ENCODE results near the gene IGF2BP2. TPM values are rescaled to one million over a fixed set of nuclear protein-coding genes. Genes with fewer than 3 reads are reported as not detected.

IGF2BP2 gene
- total RNA-seq, 2 donors from 2014 or later: 0.99 to 8.8 TPM

GRCh38 chr3:185744997-185745843 is 79.6 kb downstream of the IGF2BP2 start:
- ATAC-seq (no peak), DNase-seq (no peak)
- Mint-ChIP-seq H3K27ac (no peak overlapping the region), H3K27me3 (peaks cover 47% of the 10 kb centered on the region), H3K4me1 (peaks cover 4% of the 10 kb centered on the region), H3K4me3 (no peak overlapping the region), H3K36me3 (ENCODE audit: low read depth) (no peaks in the 10 kb centered on the region)
- H3K9me3 ChIP-seq (ENCODE audit: control insufficient read depth, low read length, poor library complexity, severe bottlenecking): no peaks in the 10 kb centered on the region

- peaks cover 37% of the 10 kb centered on the region for H3K27me3 Mint-ChIP-seq
- no peak overlapping the region for H3K27ac Mint-ChIP-seq
- DNase-seq: no peak
- no peak for ATAC-seq
- H3K9me3 ChIP-seq (ENCODE audit: control insufficient read depth, low read length, poor library complexity, severe bottlenecking): no peaks in the 10 kb centered on the region
- H3K4me1 Mint-ChIP-seq: peaks cover 4% of the 10 kb centered on the region
- no peaks in the 10 kb centered on the region for H3K36me3 Mint-ChIP-seq (ENCODE audit: low read depth)
- H3K4me3 Mint-ChIP-seq: no peak overlapping the region
Observed at GRCh38 chr3:185741586-185741985, 83.3 kb downstream of the IGF2BP2 start.

GRCh38 chr3:185740133-185740532 is 84.7 kb downstream of the IGF2BP2 start:
- no peak overlapping the region for H3K4me3 Mint-ChIP-seq
- no peak for DNase-seq
- H3K27me3 Mint-ChIP-seq: peaks cover 22% of the 10 kb centered on the region
- no peak for ATAC-seq
- H3K4me1 Mint-ChIP-seq: no peaks in the 10 kb centered on the region
- H3K27ac Mint-ChIP-seq: no peak overlapping the region
- no peaks in the 10 kb centered on the region for H3K9me3 ChIP-seq (ENCODE audit: control insufficient read depth, low read length, poor library complexity, severe bottlenecking)
- no peaks in the 10 kb centered on the region for H3K36me3 Mint-ChIP-seq (ENCODE audit: low read depth)

GRCh38 chr3:185739264-185739701 is 85.6 kb downstream of the IGF2BP2 start:
- no peak overlapping the region for H3K27ac Mint-ChIP-seq
- no peak overlapping the region for H3K4me3 Mint-ChIP-seq
- H3K9me3 ChIP-seq (ENCODE audit: control insufficient read depth, low read length, poor library complexity, severe bottlenecking): no peaks in the 10 kb centered on the region
- H3K27me3 Mint-ChIP-seq: peaks cover 20% of the 10 kb centered on the region
- no peak for DNase-seq
- H3K4me1 Mint-ChIP-seq: no peaks in the 10 kb centered on the region
- no peak for ATAC-seq
- H3K36me3 Mint-ChIP-seq (ENCODE audit: low read depth): no peaks in the 10 kb centered on the region

GRCh38 chr3:185737740-185738680 is 86.8 kb downstream of the IGF2BP2 start:
- peaks cover 2% of the 10 kb centered on the region for H3K4me1 Mint-ChIP-seq
- peaks cover 23% of the 10 kb centered on the region for H3K27me3 Mint-ChIP-seq
- no peak overlapping the region for H3K27ac Mint-ChIP-seq
- H3K4me3 Mint-ChIP-seq: no peak overlapping the region
- DNase-seq (no peak), ATAC-seq (no peak)
- H3K9me3 ChIP-seq (ENCODE audit: control insufficient read depth, low read length, poor library complexity, severe bottlenecking): no peaks in the 10 kb centered on the region
- no peaks in the 10 kb centered on the region for H3K36me3 Mint-ChIP-seq (ENCODE audit: low read depth)

GRCh38 chr3:185737020-185737419 is 87.8 kb downstream of the IGF2BP2 start:
- ATAC-seq: no peak
- H3K4me1 Mint-ChIP-seq: peaks cover 2% of the 10 kb centered on the region
- no peak overlapping the region for H3K4me3 Mint-ChIP-seq
- peaks cover 26% of the 10 kb centered on the region for H3K27me3 Mint-ChIP-seq
- H3K9me3 ChIP-seq (ENCODE audit: control insufficient read depth, low read length, poor library complexity, severe bottlenecking): no peaks in the 10 kb centered on the region
- no peak for DNase-seq
- no peaks in the 10 kb centered on the region for H3K36me3 Mint-ChIP-seq (ENCODE audit: low read depth)
- H3K27ac Mint-ChIP-seq: peak overlapping the region; percentile 8

- ATAC-seq (no peak), DNase-seq (no peak)
- Mint-ChIP-seq H3K4me3 (no peak overlapping the region), H3K27ac (no peak overlapping the region), H3K36me3 (ENCODE audit: low read depth) (no peaks in the 10 kb centered on the region), H3K27me3 (peaks cover 23% of the 10 kb centered on the region), H3K4me1 (peaks cover 2% of the 10 kb centered on the region)
- no peaks in the 10 kb centered on the region for H3K9me3 ChIP-seq (ENCODE audit: control insufficient read depth, low read length, poor library complexity, severe bottlenecking)
Observed at GRCh38 chr3:185734725-185735096, 90.1 kb downstream of the IGF2BP2 start.

- ATAC-seq (no peak), DNase-seq (no peak)
- Mint-ChIP-seq H3K4me3 (no peak overlapping the region), H3K27ac (no peak overlapping the region), H3K27me3 (peaks cover 23% of the 10 kb centered on the region), H3K36me3 (ENCODE audit: low read depth) (no peaks in the 10 kb centered on the region), H3K4me1 (peaks cover 2% of the 10 kb centered on the region)
- no peaks in the 10 kb centered on the region for H3K9me3 ChIP-seq (ENCODE audit: control insufficient read depth, low read length, poor library complexity, severe bottlenecking)
Observed at GRCh38 chr3:185733980-185734724, 90.7 kb downstream of the IGF2BP2 start.

GRCh38 chr3:185732782-185733181 is 92.1 kb downstream of the IGF2BP2 start:
- ATAC-seq (no peak), DNase-seq (no peak)
- no peaks in the 10 kb centered on the region for H3K9me3 ChIP-seq (ENCODE audit: control insufficient read depth, low read length, poor library complexity, severe bottlenecking)
- H3K4me3 Mint-ChIP-seq: no peak overlapping the region
- peaks cover 2% of the 10 kb centered on the region for H3K4me1 Mint-ChIP-seq
- peaks cover 30% of the 10 kb centered on the region for H3K27me3 Mint-ChIP-seq
- H3K36me3 Mint-ChIP-seq (ENCODE audit: low read depth): no peaks in the 10 kb centered on the region
- H3K27ac Mint-ChIP-seq: no peak overlapping the region

- H3K36me3 Mint-ChIP-seq (ENCODE audit: low read depth): no peaks in the 10 kb centered on the region
- peaks cover 32% of the 10 kb centered on the region for H3K27me3 Mint-ChIP-seq
- ATAC-seq (no peak), DNase-seq (no peak)
- H3K9me3 ChIP-seq (ENCODE audit: control insufficient read depth, low read length, poor library complexity, severe bottlenecking): no peaks in the 10 kb centered on the region
- no peak overlapping the region for H3K4me3 Mint-ChIP-seq
- H3K4me1 Mint-ChIP-seq: peaks cover 2% of the 10 kb centered on the region
- no peak overlapping the region for H3K27ac Mint-ChIP-seq
Observed at GRCh38 chr3:185730550-185730949, 94.3 kb downstream of the IGF2BP2 start.

GRCh38 chr3:185729337-185730055 is 95.3 kb downstream of the IGF2BP2 start:
- no peaks in the 10 kb centered on the region for H3K36me3 Mint-ChIP-seq (ENCODE audit: low read depth)
- peaks cover 2% of the 10 kb centered on the region for H3K4me1 Mint-ChIP-seq
- H3K27me3 Mint-ChIP-seq: peaks cover 37% of the 10 kb centered on the region
- no peak overlapping the region for H3K4me3 Mint-ChIP-seq
- H3K9me3 ChIP-seq (ENCODE audit: control insufficient read depth, low read length, poor library complexity, severe bottlenecking): no peaks in the 10 kb centered on the region
- DNase-seq (no peak), ATAC-seq (no peak)
- H3K27ac Mint-ChIP-seq: no peak overlapping the region

GRCh38 chr3:185728630-185729336 is 96.1 kb downstream of the IGF2BP2 start:
- Mint-ChIP-seq H3K27ac (no peak overlapping the region), H3K36me3 (ENCODE audit: low read depth) (no peaks in the 10 kb centered on the region), H3K27me3 (peaks cover 33% of the 10 kb centered on the region), H3K4me1 (no peaks in the 10 kb centered on the region), H3K4me3 (no peak overlapping the region)
- no peaks in the 10 kb centered on the region for H3K9me3 ChIP-seq (ENCODE audit: control insufficient read depth, low read length, poor library complexity, severe bottlenecking)
- no peak for DNase-seq
- ATAC-seq: no peak
